Keratinocyte (primary cell): Measurements from ENCODE around the gene HLF. TPM values are rescaled to one million over a fixed set of nuclear protein-coding genes. Genes with fewer than 3 reads are reported as not detected.

ENCODE experiments used
- DNase-seq: peaks from one replicate; pipeline ENCODE4 v3.0.0-alpha.2; 2011; ENCODE audit warnings: low read depth, missing footprints, low spot score
- FAIRE-seq: peaks from 2 replicates; lab custom pipeline; 2011; peaks lifted over from hg19 to GRCh38; lab: Jason Lieb, UNC
- H2AFZ ChIP-seq: 2 replicates; pipeline ENCODE4 v1.6.0; 2012; ENCODE audit warnings: low read length, control low read depth, inconsistent platforms; ENCODE audit not compliant: control insufficient read depth
- H3K27ac ChIP-seq: 2 replicates; pipeline ENCODE4 v1.5.1; 2011; ENCODE audit warnings: low read length; ENCODE audit not compliant: control insufficient read depth, insufficient read depth
- H3K27me3 ChIP-seq: 3 replicates; pipeline ENCODE4 v1.6.0; 2011; ENCODE audit warnings: low read length; ENCODE audit not compliant: control insufficient read depth, insufficient read depth; ENCODE audit errors: extremely low read depth
- H3K36me3 ChIP-seq, 2 experiments: 2 replicates in 1 of 2; 3 replicates in 1 of 2; pipeline ENCODE4 v1.5.1; 2011; ENCODE audit warnings: low read length in 2 of 2, mild to moderate bottlenecking in 1 of 2; ENCODE audit not compliant: control insufficient read depth in 2 of 2, insufficient read depth in 2 of 2; ENCODE audit errors: extremely low read depth in 1 of 2
- H3K4me1 ChIP-seq: 3 replicates; pipeline ENCODE4 v1.5.1; 2011; ENCODE audit warnings: low read length; ENCODE audit not compliant: control insufficient read depth, insufficient read depth; ENCODE audit errors: extremely low read depth
- H3K4me2 ChIP-seq: 3 replicates; pipeline ENCODE4 v1.6.0; 2011; ENCODE audit warnings: low read depth, low read length; ENCODE audit not compliant: control insufficient read depth, insufficient read depth; ENCODE audit errors: extremely low read depth
- H3K4me3 ChIP-seq, 3 experiments: fragments of 200-600 bp in 1 of 3; sonication (generic) in 1 of 3; 2 replicates in 2 of 3; 3 replicates in 1 of 3; pipeline ENCODE4 v1.5.1; 2011 to 2016; ENCODE audit warnings: low read length in 3 of 3, mild to moderate bottlenecking in 3 of 3, control low read depth in 2 of 3, inconsistent platforms in 1 of 3, low read depth in 1 of 3, mixed read lengths in 1 of 3, mixed run types in 1 of 3, moderate library complexity in 1 of 3; ENCODE audit not compliant: control insufficient read depth in 2 of 3, insufficient read depth in 2 of 3; ENCODE audit errors: extremely low read depth in 1 of 3
- H3K79me2 ChIP-seq: 2 replicates; pipeline ENCODE4 v1.6.0; 2012; ENCODE audit warnings: low read length; ENCODE audit not compliant: control insufficient read depth, insufficient read depth
- H3K9ac ChIP-seq: 3 replicates; pipeline ENCODE4 v1.6.0; 2011; ENCODE audit warnings: low read length; ENCODE audit not compliant: control insufficient read depth, insufficient read depth; ENCODE audit errors: extremely low read depth
- H3K9me1 ChIP-seq: 3 replicates; pipeline ENCODE4 v1.6.0; 2011; ENCODE audit warnings: low read length; ENCODE audit not compliant: control insufficient read depth, insufficient read depth; ENCODE audit errors: extremely low read depth
- H3K9me3 ChIP-seq: 2 replicates; pipeline ENCODE4 v1.5.1; 2012; ENCODE audit warnings: low read depth, low read length; ENCODE audit not compliant: control insufficient read depth
- H4K20me1 ChIP-seq: 3 replicates; pipeline ENCODE4 v1.6.0; 2011; ENCODE audit warnings: low read length; ENCODE audit not compliant: control insufficient read depth, insufficient read depth; ENCODE audit errors: extremely low read depth
- CTCF ChIP-seq, 3 experiments: IDR thresholded peaks in 1 of 3; conservative IDR thresholded peaks in 1 of 3; optimal IDR thresholded peaks in 1 of 3; 2 replicates in 2 of 3; 3 replicates in 1 of 3; pipeline versions ENCODE3 to v1.5.1; 2011; ENCODE audit warnings: low read length in 3 of 3, mild to moderate bottlenecking in 3 of 3, moderate library complexity in 2 of 3, control low read depth in 1 of 3, inconsistent platforms in 1 of 3; ENCODE audit not compliant: insufficient read depth in 2 of 3; ENCODE audit errors: extremely low read depth in 1 of 3
- EZH2 ChIP-seq: IDR thresholded peaks from one replicate; pipeline ENCODE4 v1.6.1; 2012; ENCODE audit warnings: inconsistent platforms, mild to moderate bottlenecking, low read length, moderate library complexity
- dilution Hi-C: fragments of 300-500 bp; cut with MboI; formaldehyde crosslinking; loops from one replicate; pipeline ENCODE4 v1.7.0; 2020; ENCODE audit warnings: low sequenced_read_pairs; ENCODE audit not compliant: extremely low pct_ligation_motif_present
- polyA plus RNA-seq, 5 experiments: library from polyadenylated mRNA; depleted of rRNA in 3 of 5; stranded (reverse) in 3 of 5; stranded (forward) in 1 of 5; unstranded in 1 of 5; fragments of >200 nt; gene quantifications; 1 replicate in 1 of 5; 2 replicates in 3 of 5; 3 replicates in 1 of 5; pipeline versions ENCODE4 v1.2.1 to v1.2.3, GENCODE V29; 2011 to 2012; ENCODE audit warnings: missing spikeins in 2 of 5, low read depth in 1 of 5, low replicate concordance in 1 of 5

Gene HLF
- polyA plus RNA-seq, 1 donor (not counting 4 experiments of a cell fraction or from before 2014, with no cell fraction given) = 0.21 TPM

GRCh38 chr17:55307879-55308278 is 43.1 kb downstream of the HLF start:
- no peak overlapping the region for H2AFZ ChIP-seq

GRCh38 chr17:55308613-55309391 is 44.0 kb downstream of the HLF start:
- Histone ChIP-seq H3K27ac (no peak overlapping the region), H3K9me3 (no peaks in the 10 kb centered on the region), H3K9me1 (no peaks in the 10 kb centered on the region), H3K4me3 (no peak overlapping the region), H3K27me3 (no peaks in the 10 kb centered on the region), H3K36me3 (no peaks in the 10 kb centered on the region), H3K4me1 (no peaks in the 10 kb centered on the region), H2AFZ (peak overlapping the region; percentile 36), H3K9ac (no peak overlapping the region), H3K4me2 (peak overlapping the region; percentile 6), H3K79me2 (no peaks in the 10 kb centered on the region), H4K20me1 (no peaks in the 10 kb centered on the region)
- dilution Hi-C loops = no loop called here
- DNase-seq (no peak), FAIRE-seq (no peak)
- no peak for TF ChIP-seq CTCF (optimal IDR thresholded peaks at IDR 0.05 in 1 of 3, IDR thresholded peaks at IDR 0.05 in 1 of 3, conservative IDR thresholded peaks at IDR 0.05 in 1 of 3; ENCODE audit: extremely low read depth in 1 of 3, insufficient read depth in 2 of 3, low read length in 3 of 3)
- no peak for TF ChIP-seq EZH2

More at GRCh38 chr17:55307879-55308278, 43.1 kb downstream of the HLF start:
- Histone ChIP-seq H3K27me3 (no peaks in the 10 kb centered on the region), H3K79me2 (no peaks in the 10 kb centered on the region), H3K27ac (no peak overlapping the region), H3K4me1 (no peaks in the 10 kb centered on the region), H3K9me3 (no peaks in the 10 kb centered on the region), H3K4me3 (no peak overlapping the region), H3K4me2 (no peak overlapping the region), H3K9me1 (no peaks in the 10 kb centered on the region), H4K20me1 (no peaks in the 10 kb centered on the region), H3K36me3 (no peaks in the 10 kb centered on the region), H3K9ac (no peak overlapping the region)
- FAIRE-seq = no peak
- DNase-seq = no peak
- dilution Hi-C loops = no loop called here
- TF ChIP-seq EZH2 = no peak
- TF ChIP-seq CTCF (optimal IDR thresholded peaks at IDR 0.05 in 1 of 3, IDR thresholded peaks at IDR 0.05 in 1 of 3, conservative IDR thresholded peaks at IDR 0.05 in 1 of 3; ENCODE audit: extremely low read depth in 1 of 3, insufficient read depth in 2 of 3, low read length in 3 of 3) = no peak
